Measurements from ENCODE around the gene RAI1. TPM values are rescaled to one million over a fixed set of nuclear protein-coding genes. Genes with fewer than 3 reads are reported as not detected.

The RAI1 gene
- total and polyA plus RNA-seq, 7 donors = 1.8 to 31.9 (median 9.3) TPM

DNA sequence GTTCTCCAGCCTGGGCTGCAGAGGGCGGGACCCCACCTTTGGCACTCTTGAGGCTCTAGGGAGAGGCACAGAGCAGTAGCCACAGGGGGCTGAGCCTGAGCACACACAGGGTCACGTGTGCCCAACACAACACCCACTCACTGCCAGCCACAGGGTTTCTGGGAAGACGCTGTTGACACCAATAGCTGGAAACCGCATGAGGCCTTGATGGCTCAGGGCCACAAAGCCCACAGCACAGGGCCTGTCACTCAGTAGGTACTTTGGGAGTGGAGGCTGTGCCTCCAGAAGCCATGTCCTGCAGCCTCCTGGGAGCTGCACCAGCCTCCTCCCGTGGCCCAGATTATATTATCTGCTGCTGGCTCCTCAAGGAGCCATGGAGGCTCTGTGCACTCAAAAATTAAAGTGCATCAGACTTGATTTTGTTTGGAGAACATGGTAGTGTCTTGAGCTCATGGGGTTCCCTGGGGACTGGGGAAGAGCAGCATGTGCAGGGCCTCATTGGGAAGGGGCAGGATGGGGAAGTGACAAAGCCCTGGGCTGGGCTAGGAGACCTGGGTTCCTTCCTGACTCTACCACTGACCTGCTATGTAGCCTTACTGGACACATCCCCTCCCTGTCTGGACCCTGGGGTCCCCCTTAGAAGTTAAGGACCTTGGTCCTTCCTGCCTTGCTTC is 168.0 kb downstream of the RAI1 start:
- no peak overlapping the region for H3K4me3 ChIP-seq
- peaks cover 0 to 28% (median 23%) of the 10 kb centered on the region in 4 donors for H3K4me1 ChIP-seq
- intact Hi-C loops (cut with DNase I) = no loop called here
- H3K9me3 ChIP-seq = no peaks in the 10 kb centered on the region
- WGBS, 2 donors = 40 to 59% methylated on average over 5 of the region's 5 CpGs
- no peaks in the 10 kb centered on the region for H3K27me3 ChIP-seq
- H3K36me3 ChIP-seq = peaks cover 0 to 27% (median 11%) of the 10 kb centered on the region in 4 donors
- TF ChIP-seq CTCF (IDR thresholded peaks at IDR 0.05) (no peak), POLR2AphosphoS5 (IDR thresholded peaks at IDR 0.05) (peak in 1 of 4 donors; percentile 67)
- peak; percentile 83 for DNase-seq
- H3K27ac ChIP-seq = peak overlapping the region; percentile 61 to 80 (median 74)

DNA sequence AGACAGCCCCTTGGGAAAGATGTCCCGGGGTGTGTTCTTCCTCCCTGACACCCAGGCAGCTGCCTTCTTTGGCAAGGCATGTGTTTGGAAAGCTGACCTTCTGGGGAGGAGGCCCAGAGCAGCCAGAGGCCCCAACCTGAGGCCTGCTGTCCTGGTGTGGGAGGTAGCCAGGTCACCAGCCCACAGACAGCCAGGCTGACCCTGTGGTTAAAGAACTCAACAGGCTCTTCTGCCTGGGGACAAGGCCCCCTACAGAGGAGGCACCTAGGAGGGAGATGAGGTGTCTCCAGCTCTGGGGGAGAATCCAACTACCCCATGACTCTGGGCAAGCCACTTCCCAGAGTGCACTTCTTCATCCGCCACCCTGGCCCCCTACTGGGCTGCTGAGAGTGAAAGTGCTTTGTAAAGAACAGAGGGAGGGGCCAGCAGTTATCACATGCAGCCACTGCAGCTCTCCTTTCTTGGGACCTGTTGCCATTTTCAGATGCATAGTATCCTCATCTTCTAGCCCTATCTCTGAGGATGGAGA is 168.7 kb downstream of the RAI1 start:
- no peak overlapping the region for H3K4me3 ChIP-seq
- H3K27ac ChIP-seq = peak overlapping the region; percentile 61 to 80 (median 74)
- no peak for DNase-seq
- TF ChIP-seq EP300 (IDR thresholded peaks at IDR 0.05) (no peak), POLR2AphosphoS5 (IDR thresholded peaks at IDR 0.05) (peak in 1 of 4 donors; percentile 63), CTCF (IDR thresholded peaks at IDR 0.05) (peak in 2 of 4 experiments; percentile 15 to 20), POLR2A (IDR thresholded peaks at IDR 0.05) (no peak)
- H3K36me3 ChIP-seq = peaks cover 0 to 27% (median 11%) of the 10 kb centered on the region in 4 donors
- peaks cover 0 to 32% (median 26%) of the 10 kb centered on the region in 4 donors for H3K4me1 ChIP-seq
- no peaks in the 10 kb centered on the region for H3K27me3 ChIP-seq
- 64 to 82% methylated on average over 2 of the region's 2 CpGs for WGBS, 2 donors
- intact Hi-C loops (cut with DNase I) = no loop called here
- H3K9me3 ChIP-seq = no peaks in the 10 kb centered on the region

- no peak overlapping the region for H3K4me3 ChIP-seq
- H3K27me3 ChIP-seq = no peaks in the 10 kb centered on the region
- TF ChIP-seq POLR2AphosphoS5 (IDR thresholded peaks at IDR 0.05) (no peak), CTCF (IDR thresholded peaks at IDR 0.05) (no peak), POLR2A (IDR thresholded peaks at IDR 0.05) (no peak), EP300 (IDR thresholded peaks at IDR 0.05) (no peak)
- DNase-seq = no peak
- no peak overlapping the region for H3K27ac ChIP-seq
- no peaks in the 10 kb centered on the region for H3K9me3 ChIP-seq
- peaks cover 0 to 45% (median 32%) of the 10 kb centered on the region in 4 donors for H3K4me1 ChIP-seq
- WGBS, 2 donors = 82 to 90% methylated on average over 21 of the region's 21 CpGs
- intact Hi-C loops (cut with DNase I) = no loop called here
- H3K36me3 ChIP-seq = peaks cover 0 to 23% (median 10%) of the 10 kb centered on the region in 4 donors
Observed at GRCh38 chr17:17851103-17852002, 170.1 kb downstream of the RAI1 start.

DNA sequence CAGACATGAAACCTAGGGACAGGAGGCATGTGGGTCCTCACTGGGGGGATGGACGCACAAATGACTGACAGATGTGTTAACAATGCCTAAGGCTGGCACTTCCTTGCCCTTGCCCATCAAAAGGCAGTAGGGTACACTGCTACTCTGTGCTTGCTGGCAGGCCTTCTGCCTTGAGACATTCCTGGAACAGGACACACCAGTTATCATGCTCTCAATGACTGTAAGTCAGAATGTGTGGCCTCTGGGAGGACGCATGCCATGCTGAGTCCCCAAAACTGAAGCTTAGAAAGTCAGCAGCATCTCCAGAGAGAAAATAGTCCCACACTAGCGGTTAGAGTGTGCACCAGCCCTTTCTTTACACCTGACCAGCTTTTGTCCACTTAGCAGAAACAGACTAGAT is 171.7 kb downstream of the RAI1 start:
- no peak for DNase-seq
- peaks cover 0 to 10% (median 0%) of the 10 kb centered on the region in 4 donors for H3K36me3 ChIP-seq
- no peaks in the 10 kb centered on the region for H3K9me3 ChIP-seq
- no peak overlapping the region for H3K27ac ChIP-seq
- H3K4me1 ChIP-seq = peaks cover 0 to 45% (median 32%) of the 10 kb centered on the region in 4 donors
- no peak overlapping the region for H3K4me3 ChIP-seq
- TF ChIP-seq POLR2AphosphoS5 (IDR thresholded peaks at IDR 0.05) = no peak
- no peak for TF ChIP-seq EP300 (IDR thresholded peaks at IDR 0.05)
- no peak for TF ChIP-seq CTCF (IDR thresholded peaks at IDR 0.05)
- no peak for TF ChIP-seq POLR2A (IDR thresholded peaks at IDR 0.05)
- intact Hi-C loops (cut with DNase I) = no loop called here
- no peaks in the 10 kb centered on the region for H3K27me3 ChIP-seq
- 95% methylated on average over 3 of the region's 3 CpGs for WGBS, 2 donors

Data from sigmoid colon (tissue), 7 donors.